Lower lobe of right lung (tissue), 2 donors: ENCODE results near the gene DNM1. TPM values are rescaled to one million over a fixed set of nuclear protein-coding genes. Genes with fewer than 3 reads are reported as not detected.

Source experiments
- ATAC-seq, 2 donors: fragments of 200-7000 bp; cut with Tn5 transposase; one replicate each; pipeline ENCODE4 v1.9.1; 2020 to 2022; ENCODE audit warnings: mild to moderate bottlenecking in 2 of 2, moderate library complexity in 2 of 2
- DNase-seq: peaks from one replicate; pipeline ENCODE4 v3.0.0-alpha.2; 2020
- H3K27ac ChIP-seq: fragments of 200-600 bp; one replicate; pipeline ENCODE4 v1.8.0; 2022
- H3K27me3 ChIP-seq: fragments of 200-600 bp; one replicate; pipeline ENCODE4 v1.8.0; 2022; ENCODE audit warnings: low read depth
- H3K36me3 ChIP-seq: fragments of 200-600 bp; one replicate; pipeline ENCODE4 v1.8.0; 2022; ENCODE audit warnings: mild to moderate bottlenecking
- H3K4me1 ChIP-seq: fragments of 200-600 bp; one replicate; pipeline ENCODE4 v1.8.0; 2022
- H3K4me3 ChIP-seq: fragments of 200-600 bp; one replicate; pipeline ENCODE4 v1.8.0; 2022; ENCODE audit warnings: mild to moderate bottlenecking
- H3K9me3 ChIP-seq: fragments of 200-600 bp; one replicate; pipeline ENCODE4 v1.8.0; 2022
- CTCF ChIP-seq: fragments of 200-600 bp; IDR thresholded peaks from one replicate; pipeline ENCODE4 v1.8.0; 2022; ENCODE audit warnings: antibody characterized with exemption, mild to moderate bottlenecking
- intact Hi-C: fragments of 100-400 bp; cut with DNase I; formaldehyde crosslinking; loops from one replicate; pipeline ENCODE4 v1.11.0; 2022
- total RNA-seq: library from RNA; stranded (reverse); fragmentation: NEBNext Ultra II Directional; extraction: Animal tissue kit (Norgen Biotek cat#: 25700); gene quantifications from one replicate; pipeline ENCODE4 v1.2.1, GENCODE V29; 2021
- donor health status: DM: no; HTN: yes; CAD: no; lungs with severe emphysema.

DNM1 gene
- total RNA-seq, 1 donor from 2014 or later: 8.8 TPM

- peaks cover 12% of the 10 kb centered on the region for H3K4me1 ChIP-seq
- no peak overlapping the region for H3K4me3 ChIP-seq
- TF ChIP-seq CTCF: no peak
- no peak overlapping the region for H3K27ac ChIP-seq
- no peak for DNase-seq
- H3K27me3 ChIP-seq: no peaks in the 10 kb centered on the region
- H3K9me3 ChIP-seq: no peaks in the 10 kb centered on the region
- intact Hi-C loops: no loop called here
- ATAC-seq: no peak
- peaks cover 27% of the 10 kb centered on the region for H3K36me3 ChIP-seq
These were observed 50.2 kb downstream of the DNM1 start for GRCh38 chr9:128253140-128253990.

GRCh38 chr9:128253991-128254346 lies 50.8 kb downstream of the DNM1 start:
- Histone ChIP-seq H3K36me3 (peaks cover 34% of the 10 kb centered on the region), H3K9me3 (no peaks in the 10 kb centered on the region), H3K27me3 (no peaks in the 10 kb centered on the region), H3K4me3 (no peak overlapping the region), H3K4me1 (peaks cover 12% of the 10 kb centered on the region), H3K27ac (no peak overlapping the region)
- intact Hi-C loops: no loop called here
- TF ChIP-seq CTCF: no peak
- ATAC-seq (no peak), DNase-seq (no peak)

GRCh38 chr9:128254362-128254761 lies 51.2 kb downstream of the DNM1 start:
- no peak for ATAC-seq
- Histone ChIP-seq H3K36me3 (peaks cover 37% of the 10 kb centered on the region), H3K27me3 (no peaks in the 10 kb centered on the region), H3K27ac (no peak overlapping the region), H3K4me3 (no peak overlapping the region), H3K9me3 (no peaks in the 10 kb centered on the region), H3K4me1 (peaks cover 12% of the 10 kb centered on the region)
- no peak for DNase-seq
- TF ChIP-seq CTCF: no peak
- intact Hi-C loops: no loop called here

GRCh38 chr9:128254855-128255759 lies 51.9 kb downstream of the DNM1 start:
- Histone ChIP-seq H3K36me3 (peaks cover 45% of the 10 kb centered on the region), H3K4me3 (no peak overlapping the region), H3K4me1 (peaks cover 12% of the 10 kb centered on the region), H3K9me3 (no peaks in the 10 kb centered on the region), H3K27ac (no peak overlapping the region), H3K27me3 (no peaks in the 10 kb centered on the region)
- intact Hi-C loops: no loop called here
- peak; percentile 88 for TF ChIP-seq CTCF
- peak; percentile 75 for DNase-seq
- peak; percentile 29 to 45 for ATAC-seq

GRCh38 chr9:128257086-128257825 lies 54.1 kb downstream of the DNM1 start:
- DNase-seq: no peak
- intact Hi-C loops: no loop called here
- Histone ChIP-seq H3K4me1 (no peaks in the 10 kb centered on the region), H3K9me3 (no peaks in the 10 kb centered on the region), H3K27me3 (no peaks in the 10 kb centered on the region), H3K27ac (no peak overlapping the region), H3K36me3 (peaks cover 66% of the 10 kb centered on the region), H3K4me3 (no peak overlapping the region)
- no peak for TF ChIP-seq CTCF
- ATAC-seq: no peak
